ENCODE data around the gene MORN2. TPM values are rescaled to one million over a fixed set of nuclear protein-coding genes. Genes with fewer than 3 reads are reported as not detected.
A peak's percentile ranks its signal among the peaks of the same experiment; 100 is the strongest.

Gene MORN2
- polyA plus RNA-seq (2013, experiment 1 of 2; ENCODE audit: insufficient read length): 24.1 TPM
- 22.6 TPM for polyA plus RNA-seq (2013, experiment 2 of 2; ENCODE audit: insufficient read length)

DNA sequence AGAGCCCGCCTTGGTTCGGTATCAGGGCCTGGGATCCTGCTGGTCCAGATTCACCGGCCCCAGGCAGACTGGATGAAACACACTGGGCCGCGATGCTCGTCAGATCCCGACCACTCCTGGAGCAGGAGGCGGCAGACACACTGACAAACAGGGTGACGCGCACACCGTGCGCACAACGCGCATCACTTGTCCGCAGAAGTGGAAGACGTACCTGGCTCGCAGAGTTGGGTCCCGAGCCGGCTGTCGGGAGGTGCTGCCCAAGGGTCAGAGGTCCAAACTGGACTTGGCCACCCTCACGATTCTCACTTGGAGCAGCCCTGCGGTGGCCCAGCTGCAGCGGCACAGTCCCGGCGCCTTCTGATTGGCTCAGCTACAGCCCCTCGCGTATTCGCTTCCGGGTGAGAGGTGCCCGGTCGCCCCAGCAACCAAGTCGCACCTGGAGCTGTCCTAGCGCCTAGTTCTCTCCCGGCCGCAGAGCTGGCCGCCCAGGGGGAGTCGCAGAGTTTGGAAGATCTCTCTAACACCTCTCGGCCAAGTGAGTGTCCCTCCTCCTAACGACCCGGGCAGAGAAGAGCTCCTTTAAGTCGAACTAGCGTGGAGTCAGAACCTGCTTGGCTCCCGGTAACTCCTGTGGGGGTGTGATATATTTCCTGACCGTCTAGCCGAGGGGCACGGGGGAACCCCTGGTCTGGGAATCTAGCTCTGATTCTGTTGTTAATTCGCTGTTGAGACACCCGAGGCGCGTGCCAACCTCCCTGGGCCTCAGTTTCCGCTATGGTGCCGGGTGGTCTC is at the start of gene MORN2, which contains the start of gene DHX57:
MORN2 (plus strand) TSS at position 401 of the 792 bp plus-strand sequence.
DHX57 (minus strand) TSS at position 359 of the 792 bp plus-strand sequence. CDS start 7,529 bp downstream, outside the sequence.
- DNase-seq: peak; percentile 81

DNA sequence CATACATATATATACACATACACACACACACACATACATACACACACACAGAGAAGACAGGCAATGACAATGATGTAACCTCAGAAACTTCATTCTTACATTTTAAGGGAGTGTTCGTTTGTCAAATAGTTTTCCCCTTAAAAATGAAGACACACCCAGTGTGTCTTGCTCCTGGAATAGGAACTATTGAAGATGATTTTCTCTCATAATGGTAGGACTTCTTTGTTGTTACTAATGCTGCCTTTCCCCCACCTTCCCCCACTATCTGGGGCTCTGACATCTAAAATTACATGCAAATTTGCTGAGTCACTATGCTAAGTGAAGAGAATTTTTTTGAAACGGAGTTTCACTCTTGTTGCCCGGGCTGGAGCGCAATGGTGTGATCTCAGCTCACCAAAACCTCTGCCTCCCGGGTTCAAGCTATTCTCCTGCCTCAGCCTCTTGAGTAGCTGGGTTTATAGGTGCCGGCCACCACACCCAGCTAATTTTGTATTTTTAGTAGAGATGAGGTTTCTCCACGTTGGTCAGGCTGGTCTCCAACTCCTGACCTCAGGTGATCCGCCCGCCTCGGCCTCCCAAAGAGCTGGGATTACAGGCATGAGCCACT is 48.1 kb upstream of the MORN2 start:
- DNase-seq: peak; percentile 73

DNA sequence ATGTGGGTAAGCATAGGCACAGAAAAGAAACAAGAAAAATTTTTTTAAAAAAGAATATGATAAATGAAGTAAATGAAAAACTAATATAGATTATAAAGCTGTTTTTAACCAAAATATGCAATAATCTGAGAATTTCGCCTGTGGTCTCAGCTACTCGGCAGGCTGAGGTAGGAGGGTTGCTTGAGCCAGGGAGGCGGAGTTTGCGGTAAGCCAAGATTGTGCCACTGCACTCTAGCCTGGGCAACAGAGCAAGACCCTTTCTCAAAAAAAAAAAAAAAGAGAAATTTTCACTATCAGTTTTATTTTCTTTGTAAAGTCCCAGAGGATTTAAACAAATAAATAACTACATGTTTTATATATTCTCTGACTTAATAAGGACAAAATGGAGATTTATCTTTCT is 47.3 kb upstream of the MORN2 start:
- no peak for DNase-seq

DNA sequence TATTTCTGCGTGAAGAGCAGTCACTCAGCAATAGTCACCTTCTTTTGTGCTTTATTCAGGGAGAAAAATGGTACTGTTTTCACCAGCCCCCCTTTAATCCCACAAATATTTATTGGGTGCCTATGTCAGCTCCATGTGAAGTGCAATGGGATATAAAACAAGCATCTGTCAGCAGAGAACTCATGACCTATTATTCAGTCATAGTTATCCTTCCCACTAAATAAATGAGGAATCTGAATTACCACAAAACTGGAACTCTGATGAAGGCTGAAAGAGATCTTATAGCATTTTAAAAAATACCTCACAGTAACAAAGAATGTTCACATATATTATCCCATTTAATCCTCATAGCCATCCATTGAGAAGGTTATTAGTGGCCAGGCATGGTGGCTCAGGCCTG is 45.8 kb upstream of the MORN2 start:
- no peak for DNase-seq

DNA sequence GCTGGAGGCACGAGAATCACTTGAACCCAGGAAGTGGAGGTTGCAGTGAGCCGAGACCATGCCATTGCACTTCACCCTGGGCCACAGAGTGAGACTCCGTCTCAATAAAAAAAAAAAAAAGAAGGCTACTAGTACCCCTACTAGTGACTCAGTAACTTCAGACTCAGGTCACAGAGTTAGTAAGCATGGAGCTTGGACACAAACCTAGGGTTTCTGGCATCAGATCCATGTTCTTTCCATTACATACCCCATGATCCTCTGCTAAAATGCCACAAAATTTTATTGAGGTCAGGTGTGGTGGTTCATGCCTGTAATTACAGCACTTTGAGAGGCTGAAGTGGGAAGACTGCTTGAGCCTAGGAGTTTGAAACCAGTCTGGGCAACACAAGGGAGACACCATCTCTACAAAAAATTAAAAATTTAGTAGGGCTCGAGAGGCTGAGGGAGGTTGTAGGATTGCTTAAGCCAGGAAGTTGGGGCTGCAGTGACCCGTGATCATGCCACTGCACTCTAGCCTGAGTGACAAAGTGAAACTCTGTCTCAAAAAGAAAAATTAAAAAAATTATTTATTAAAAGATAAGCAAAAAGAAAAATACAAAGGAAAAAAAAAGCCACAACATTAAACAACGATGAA is 45.1 kb upstream of the MORN2 start:
- no peak for DNase-seq

DNA sequence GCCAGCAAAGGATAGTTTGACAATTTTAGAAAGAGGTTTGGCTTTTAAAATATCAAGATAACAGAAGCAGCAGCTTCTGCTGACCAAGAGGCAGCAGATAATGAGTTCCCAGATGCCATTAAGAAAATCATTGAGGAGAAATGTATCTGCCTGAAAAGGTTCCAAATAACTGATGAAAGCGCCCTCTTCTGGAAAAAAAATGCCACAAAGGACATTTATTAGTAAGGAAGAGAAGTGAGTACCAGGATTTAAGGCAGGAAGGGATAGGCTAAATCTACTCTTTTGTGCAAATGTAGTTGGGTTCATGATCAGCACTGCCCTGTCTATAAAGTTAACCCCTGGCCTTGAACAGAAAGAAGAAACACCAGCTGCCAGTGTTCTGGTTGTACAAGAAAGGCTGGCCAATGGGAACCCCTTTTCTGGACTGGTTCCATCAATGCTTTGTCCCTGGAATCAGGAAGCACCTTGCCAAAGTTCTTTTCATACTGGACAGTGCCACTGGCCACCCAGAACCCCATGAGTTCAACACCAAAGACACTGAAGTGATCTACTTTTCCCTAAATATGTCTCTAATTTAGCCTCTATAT is 40.7 kb upstream of the MORN2 start:
- DNase-seq: peak; percentile 26

DNA sequence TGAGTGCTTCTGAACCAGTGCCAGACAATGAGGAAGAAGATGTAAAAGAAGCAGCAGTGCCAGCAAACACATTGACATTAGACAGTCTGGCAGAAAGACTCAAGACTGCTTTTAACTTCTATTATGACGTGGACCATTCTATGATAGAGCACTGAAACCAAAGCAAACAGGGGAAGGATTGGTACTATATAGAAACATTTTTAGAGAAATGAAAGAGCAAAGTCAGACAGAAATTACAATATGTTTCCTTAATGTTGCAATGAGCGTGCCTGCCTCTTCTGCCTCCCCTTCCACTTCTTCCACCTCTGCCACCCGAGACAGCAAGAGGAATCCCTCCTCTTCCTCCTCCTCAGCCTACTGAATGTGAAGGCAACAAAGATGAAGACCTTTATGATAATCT is 39.8 kb upstream of the MORN2 start:
- DNase-seq: no peak

DNA sequence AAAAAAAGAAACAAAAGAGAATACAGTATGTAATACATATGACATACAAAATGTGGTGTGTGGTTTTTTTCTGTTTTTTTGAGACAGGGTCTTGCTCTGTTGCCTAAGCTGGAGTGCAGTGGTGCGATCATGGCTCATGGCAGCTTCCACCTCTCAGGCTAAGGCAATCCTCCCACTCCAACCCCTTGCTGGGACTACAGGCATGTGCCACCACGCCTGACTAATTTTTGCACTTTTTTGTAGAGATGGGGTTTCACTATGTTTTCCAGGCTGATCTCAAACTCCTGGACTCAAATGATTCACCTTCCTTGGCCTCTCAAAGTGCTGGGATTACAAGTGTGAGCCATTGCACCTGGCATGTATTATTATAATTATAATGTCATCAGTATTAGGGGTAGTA is 39.0 kb upstream of the MORN2 start:
- no peak for DNase-seq

DNA sequence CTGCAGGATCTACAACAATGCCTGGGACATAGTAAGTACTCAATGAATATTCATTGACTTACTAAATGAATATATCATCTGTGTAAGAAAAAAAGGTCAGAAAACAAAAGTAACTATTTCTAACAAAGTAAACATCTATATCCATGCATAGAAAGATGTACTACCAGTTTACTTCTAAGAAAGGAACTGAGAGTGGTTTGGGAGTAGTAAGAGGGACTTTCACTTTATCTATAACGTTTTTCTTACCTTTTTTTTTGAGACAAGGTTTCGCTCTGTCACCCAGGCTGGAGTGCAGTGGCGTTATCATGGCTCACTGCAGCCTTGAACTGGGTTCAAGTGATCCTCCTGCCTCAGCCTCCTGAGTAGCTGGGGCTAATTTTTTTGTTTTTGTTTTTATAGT is 25.7 kb upstream of the MORN2 start:
- no peak for DNase-seq

DNA sequence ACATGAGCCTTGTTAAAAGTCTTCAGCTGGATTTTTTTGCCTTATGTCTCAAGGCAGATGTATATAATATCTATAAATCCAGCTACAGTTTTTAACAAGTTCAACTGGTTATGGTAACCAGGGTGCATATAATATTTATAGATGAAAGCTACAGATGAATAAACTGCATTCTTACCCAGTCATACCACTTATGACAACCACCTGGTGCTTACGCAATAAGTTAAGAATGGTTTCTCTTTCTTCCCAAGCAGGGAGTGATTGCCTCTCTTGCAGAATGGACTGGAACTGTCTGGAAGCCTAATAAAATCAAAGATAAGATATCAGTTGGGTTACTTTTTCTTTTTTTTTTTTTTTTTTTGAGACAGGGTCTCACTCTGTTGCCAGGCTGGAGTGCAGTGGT is 19.6 kb upstream of the MORN2 start:
- DNase-seq: no peak

DNA sequence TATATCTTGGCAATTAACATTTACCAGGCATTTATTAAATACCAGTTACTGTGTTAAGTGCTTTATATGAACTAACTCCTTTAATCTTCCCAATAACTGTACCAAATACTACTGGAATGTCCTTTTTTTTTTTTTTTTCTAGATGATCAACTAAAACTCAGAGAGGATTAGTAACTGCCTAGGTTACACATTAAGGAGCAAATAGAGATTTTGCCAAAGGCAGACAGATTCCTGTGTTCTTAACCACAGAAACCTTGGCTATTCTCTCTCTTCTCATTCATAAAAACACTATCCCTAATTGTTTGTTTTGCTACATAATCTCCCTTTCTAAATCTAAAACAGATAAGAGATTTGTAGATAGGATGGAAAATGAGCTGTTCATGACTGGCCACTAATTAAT is 13.3 kb upstream of the MORN2 start:
- no peak for DNase-seq

DNA sequence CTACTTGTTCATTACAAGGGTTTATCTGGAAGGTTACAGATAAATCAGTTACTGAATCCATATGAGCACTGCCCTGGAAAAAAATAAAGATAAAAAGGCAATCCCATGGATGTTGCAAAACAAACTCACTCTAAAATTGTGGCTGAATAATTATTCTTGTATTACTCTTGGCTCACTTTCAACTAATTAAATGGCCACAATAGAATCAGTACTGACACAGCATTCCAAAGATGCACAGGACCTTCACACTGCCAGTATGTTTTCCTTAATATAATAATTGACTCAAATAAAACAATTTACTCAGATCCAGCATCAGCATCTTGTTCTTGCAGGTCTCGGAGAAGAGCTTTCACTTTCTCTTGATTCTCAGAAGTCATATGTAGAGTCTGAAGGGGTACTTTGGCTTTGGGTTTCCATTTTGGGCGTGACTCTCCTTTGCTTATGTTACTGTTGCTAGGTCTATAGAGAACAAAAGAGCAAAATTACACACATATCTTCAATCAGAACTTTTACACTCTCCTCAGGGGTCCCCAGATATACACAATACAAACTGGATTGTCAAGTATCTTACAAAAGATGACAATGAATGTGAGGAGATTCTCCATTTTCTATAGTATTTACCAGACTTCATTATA is 12.6 kb upstream of the MORN2 start:
- DNase-seq: no peak

DNA sequence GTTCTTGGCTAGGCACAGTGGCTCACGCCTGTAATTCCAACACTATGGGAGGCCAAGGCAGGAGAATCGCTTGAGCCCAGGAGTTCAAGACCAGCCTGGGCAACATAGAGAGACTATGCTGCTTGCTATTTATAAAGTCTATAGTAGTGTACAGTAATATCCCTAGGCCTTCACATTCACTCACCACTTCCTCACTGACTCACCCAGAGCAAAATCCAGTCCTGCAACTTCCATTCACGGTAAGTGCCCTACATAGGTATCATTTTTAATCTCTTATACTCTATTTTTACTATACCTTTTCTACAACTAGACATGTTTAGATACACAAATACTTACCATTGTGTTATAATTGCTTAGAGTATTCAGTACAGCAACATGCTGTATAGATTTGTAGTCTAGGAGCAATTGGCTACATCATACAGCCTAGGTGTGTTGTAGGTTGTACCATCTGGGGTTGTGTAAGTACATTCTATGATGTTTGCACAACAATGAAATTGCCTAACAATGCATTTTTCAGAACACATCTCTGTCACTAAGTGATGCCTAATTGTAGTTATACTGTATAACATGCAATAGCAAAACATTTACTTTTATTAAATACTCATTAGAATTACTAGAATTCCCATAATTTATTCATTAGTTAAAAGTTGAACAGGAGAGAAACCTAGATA is 8.9 kb upstream of the MORN2 start:
- DNase-seq: no peak

DNA sequence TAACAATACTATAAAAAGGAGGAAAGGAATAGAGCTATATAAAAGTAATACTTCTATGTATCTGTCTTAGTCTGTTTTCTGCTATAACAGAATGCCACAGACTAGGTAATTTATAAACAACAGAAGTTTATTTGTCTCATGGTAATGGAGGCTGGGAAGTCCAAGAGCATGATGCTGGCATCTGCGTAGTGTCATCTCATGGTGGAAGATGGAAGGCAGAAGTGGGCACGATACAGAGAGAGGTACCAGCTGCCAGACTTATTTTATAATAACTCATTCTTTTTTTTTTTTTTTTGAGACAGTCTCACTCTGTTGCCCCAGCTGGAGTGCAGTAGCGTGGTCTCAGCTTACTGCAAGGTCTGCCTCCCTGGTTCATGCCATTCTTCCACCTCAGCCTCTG is 4.3 kb upstream of the MORN2 start:
- no peak for DNase-seq

DNA sequence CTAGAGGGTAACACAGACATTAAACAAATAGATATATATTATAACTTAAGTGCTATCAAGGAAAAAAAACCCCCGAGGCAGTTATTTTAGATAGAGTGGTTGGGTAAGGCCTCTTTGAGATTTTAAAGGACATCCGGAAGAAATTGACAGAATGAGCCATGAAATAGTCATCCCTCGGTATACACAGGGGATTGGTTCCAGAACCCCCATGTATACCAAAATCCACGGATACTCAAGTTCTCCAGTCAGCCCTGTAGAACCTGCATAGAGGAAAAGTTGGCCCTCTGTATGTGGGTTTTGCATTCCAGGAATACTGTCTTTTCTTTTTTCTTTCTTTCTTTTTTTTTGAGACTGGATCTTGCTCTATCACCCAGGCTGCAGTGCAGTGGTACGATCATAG is 2.0 kb upstream of the MORN2 start:
- DNase-seq: no peak

DNA sequence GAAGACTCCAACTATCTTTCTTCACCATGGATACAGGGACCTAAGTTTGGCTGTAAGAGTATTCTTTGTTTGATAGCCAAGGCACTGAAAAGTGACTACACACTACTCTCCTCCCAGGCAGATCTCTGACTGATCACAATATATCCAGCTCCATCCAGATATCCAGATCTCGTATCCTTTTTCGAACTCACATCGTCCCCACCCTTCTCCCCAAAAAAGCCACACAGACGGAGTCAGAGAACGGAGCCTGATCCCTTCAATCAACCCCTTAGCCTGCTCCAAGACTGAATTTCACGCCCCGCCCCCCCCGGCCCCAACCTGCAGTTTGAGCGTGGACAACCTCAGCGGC is 575 bp upstream of the MORN2 start:
- peak; percentile 1 for DNase-seq

DNA sequence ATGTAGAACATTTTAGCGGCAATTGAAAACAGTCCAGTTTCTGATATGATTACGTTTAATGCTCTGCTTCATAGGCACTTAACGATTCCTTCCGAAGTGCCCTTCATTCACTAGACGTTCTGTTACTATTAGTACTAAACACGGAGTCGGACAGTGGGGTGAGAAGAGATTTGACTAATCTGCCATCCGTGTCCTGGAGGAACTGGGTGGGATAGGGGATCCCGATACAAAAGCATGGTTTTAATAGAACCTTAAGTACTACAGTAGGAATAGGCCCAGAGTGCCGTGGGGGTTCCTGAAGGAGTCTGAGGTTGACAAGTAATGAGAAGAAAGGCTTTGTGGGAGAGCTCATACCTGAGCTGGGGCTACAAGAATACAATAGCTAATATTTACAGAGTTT is 631 bp downstream of the MORN2 start:
- no peak for DNase-seq

DNA sequence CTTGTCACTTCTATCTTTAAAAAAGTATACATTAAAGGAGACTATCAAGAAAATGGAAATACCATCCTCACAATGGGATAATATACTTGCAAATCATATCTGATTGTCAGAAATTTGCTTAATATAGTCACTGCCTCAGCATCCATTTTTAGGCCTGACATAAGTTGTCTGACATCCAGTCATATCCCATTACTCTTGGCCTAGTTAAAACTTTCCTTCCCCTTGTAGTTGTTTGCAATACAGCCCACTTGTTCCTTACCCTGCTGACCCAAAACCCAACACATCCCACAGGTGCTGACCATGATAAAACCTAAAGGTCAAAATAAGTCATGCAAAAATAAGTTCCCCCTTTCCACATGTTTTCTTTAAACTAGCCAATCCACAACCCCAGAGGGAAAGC is 10.3 kb downstream of the MORN2 start:
- no peak for DNase-seq

DNA sequence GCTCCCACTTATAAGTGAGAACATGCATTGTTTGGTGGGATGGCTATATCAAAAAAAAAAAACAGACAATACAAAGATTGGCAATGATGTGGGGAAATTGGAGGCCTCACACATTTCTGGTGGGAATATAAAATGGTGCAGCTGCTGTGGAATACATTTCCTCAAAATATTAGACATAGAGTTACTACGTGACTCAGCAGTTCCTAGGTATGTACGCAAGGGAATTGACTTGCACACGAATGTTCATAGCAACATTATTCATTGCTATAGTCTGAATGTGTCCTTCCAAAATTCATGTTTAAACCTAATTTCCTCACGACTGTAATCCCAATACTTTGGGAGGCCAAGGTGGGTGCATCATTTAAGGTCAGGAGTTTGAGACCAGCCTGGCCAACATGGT is 11.6 kb downstream of the MORN2 start:
- DNase-seq: no peak

DNA sequence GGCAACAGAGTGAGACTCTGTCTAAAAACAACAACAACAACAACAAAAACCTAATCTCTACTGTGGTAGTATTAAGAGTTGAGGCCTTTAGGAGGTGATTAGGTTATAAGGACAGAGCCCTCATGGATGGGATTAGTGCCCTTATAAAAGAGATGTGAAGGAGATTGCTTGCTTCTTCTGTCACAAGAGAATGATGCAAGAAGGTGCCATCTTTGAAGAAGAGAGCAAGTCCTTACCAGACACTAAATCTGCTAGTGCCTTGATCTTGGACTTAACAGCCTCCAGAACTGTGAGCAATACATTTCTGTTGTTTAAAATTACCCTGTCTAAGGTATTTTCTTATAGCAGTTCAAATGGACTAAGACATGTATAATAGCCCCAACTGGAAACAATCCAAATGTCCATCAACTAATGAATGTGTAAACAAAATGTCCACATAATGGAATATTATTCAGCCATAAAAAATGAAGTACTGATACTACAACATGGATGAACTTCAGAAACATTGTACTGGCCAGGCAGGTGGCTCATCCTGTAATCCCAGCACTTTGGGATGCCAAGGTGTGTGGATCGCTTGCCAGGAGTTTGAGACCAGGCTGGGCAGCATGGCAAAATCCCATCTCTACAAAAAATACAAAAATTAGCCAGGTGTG is 12.3 kb downstream of the MORN2 start:
- DNase-seq: no peak

DNA sequence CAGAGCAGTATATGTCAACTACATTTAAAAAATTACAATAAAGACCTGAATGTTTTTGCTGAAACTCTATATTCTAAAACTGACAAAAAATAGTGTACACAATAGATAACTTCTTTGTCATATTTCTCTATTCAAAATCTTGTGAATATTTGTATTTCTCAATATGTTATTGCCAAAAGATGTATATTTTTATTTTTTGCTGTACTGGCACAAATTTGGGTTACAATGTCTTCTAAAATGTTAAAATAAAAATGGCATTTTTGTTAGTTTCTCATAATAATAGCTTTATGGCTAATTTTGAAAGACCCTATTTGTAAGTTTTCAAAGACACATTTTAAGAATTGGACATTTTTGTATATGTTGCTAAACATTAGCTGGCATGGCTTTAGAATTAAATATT is 13.3 kb downstream of the MORN2 start:
- DNase-seq: no peak

DNA sequence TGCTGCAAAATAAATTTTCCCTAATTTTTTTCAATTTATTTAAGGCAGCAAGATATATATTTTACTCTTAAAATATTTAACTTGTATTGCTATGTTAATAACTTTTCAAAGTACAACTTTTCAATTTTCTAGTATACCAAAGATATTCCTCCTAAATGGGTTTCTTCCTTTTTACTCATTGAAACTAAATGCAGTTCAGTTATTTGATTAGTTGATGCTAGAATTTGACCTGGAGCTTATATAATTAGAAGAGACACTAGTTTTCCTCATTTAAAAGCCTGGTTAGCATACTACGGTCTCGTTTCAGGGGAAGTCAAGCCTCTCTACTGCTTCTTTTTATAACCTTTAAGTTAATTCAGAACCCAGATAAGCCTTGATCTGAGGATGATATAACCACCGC is 13.8 kb downstream of the MORN2 start, which contains the start of gene ARHGEF33:
ARHGEF33 (plus strand) TSS at position 301 of the 400 bp plus-strand sequence. CDS start 29,573 bp downstream, outside the sequence.
- no peak for DNase-seq
